Neural cell (in vitro differentiated cells): ENCODE measurements around the gene AFF2.

Source experiments
- EZH2 ChIP-seq: fragments of 200-600, 300-800 bp; shearing (Covaris generic), sonication (generic); IDR thresholded peaks from 2 replicates; pipeline ENCODE4 v1.6.1; 2014; ENCODE audit warnings: antibody characterized with exemption, low read length, borderline replicate concordance, mild to moderate bottlenecking; ENCODE audit not compliant: insufficient read depth, poor library complexity, severe bottlenecking
- POLR2AphosphoS5 ChIP-seq: IDR thresholded peaks from 2 replicates; pipeline ENCODE4 v1.6.1; 2012
- TF ChIP-seq, protein P1 (sequence below): fragments of 450-650 bp; IDR thresholded peaks from 2 replicates; pipeline ENCODE4 v1.5.1; 2014; ENCODE audit warnings: antibody characterized with exemption, mild to moderate bottlenecking, moderate library complexity; ENCODE audit not compliant: poor library complexity, severe bottlenecking

DNA sequence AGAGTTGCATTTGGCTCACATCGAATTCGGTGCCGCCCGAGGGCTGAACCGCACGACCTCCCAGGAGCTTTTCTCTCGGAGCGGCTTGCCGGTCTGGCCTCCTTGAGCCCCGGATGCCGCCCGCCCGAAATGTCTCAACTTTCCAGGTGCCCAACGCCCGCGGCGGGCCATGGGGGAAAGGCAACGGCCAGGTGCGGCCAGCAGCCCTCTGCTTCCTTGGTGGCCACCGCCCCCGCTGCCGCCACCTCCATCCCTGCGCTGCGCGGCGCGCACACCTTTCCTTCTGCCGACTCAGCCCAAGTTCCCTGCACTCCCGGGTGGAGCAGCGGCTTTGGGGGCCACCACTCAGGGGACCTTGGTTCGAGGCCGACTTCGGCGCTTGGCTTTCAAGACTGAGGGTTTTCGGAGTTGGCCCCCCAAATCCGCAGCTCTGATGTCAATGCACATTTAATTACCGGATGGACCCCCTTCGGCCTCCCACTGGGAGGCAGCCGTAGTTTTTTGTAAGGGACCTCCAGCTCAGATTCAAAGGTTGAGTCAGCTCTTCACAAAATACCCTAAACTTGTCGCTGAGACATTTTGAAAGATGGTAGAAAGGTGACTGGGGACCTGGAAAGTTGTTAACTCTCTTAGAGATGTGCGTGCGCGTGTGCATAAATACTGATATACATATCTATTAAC, 1.1 kb downstream of the AFF2 start:
- TF ChIP-seq, protein P1, sequence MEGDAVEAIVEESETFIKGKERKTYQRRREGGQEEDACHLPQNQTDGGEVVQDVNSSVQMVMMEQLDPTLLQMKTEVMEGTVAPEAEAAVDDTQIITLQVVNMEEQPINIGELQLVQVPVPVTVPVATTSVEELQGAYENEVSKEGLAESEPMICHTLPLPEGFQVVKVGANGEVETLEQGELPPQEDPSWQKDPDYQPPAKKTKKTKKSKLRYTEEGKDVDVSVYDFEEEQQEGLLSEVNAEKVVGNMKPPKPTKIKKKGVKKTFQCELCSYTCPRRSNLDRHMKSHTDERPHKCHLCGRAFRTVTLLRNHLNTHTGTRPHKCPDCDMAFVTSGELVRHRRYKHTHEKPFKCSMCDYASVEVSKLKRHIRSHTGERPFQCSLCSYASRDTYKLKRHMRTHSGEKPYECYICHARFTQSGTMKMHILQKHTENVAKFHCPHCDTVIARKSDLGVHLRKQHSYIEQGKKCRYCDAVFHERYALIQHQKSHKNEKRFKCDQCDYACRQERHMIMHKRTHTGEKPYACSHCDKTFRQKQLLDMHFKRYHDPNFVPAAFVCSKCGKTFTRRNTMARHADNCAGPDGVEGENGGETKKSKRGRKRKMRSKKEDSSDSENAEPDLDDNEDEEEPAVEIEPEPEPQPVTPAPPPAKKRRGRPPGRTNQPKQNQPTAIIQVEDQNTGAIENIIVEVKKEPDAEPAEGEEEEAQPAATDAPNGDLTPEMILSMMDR = no peak
- TF ChIP-seq EZH2 (no peak), POLR2AphosphoS5 (no peak)
